GM23338 (cell line): ENCODE measurements around the gene FNIP2. TPM values are rescaled to one million over a fixed set of nuclear protein-coding genes. Genes with fewer than 3 reads are reported as not detected.

Experiments
- ATAC-seq: fragments of 200-7000 bp; cut with Tn5 transposase; 3 replicates; pipeline ENCODE4 v1.9.1; 2020
- DNase-seq: peaks from one replicate; pipeline ENCODE4 v3.0.0-alpha.2; 2015; ENCODE audit warnings: low spot score
- H2AFZ ChIP-seq: fragments of 200-600 bp; sonication (generic); 2 replicates; pipeline ENCODE4 v1.8.0; 2016; ENCODE audit warnings: antibody characterized with exemption, mild to moderate bottlenecking, moderate library complexity
- H3F3A ChIP-seq: fragments of 200-600 bp; sonication (generic); replicated peaks from 2 replicates; pipeline ENCODE4 v1.8.0; 2017; ENCODE audit warnings: antibody characterized with exemption, mixed run types, low read depth
- H3K27ac ChIP-seq: fragments of 200-600 bp; sonication (generic); 2 replicates; pipeline ENCODE4 v1.6.1; 2016; ENCODE audit warnings: low read depth
- H3K27me3 ChIP-seq: fragments of 200-600 bp; sonication (generic); 2 replicates; pipeline ENCODE4 v1.8.0; 2016; ENCODE audit warnings: mild to moderate bottlenecking, mixed run types, moderate library complexity; ENCODE audit not compliant: insufficient read depth
- H3K36me3 ChIP-seq: fragments of 200-600 bp; sonication (generic); 2 replicates; pipeline ENCODE4 v1.8.0; 2016; ENCODE audit warnings: mild to moderate bottlenecking; ENCODE audit not compliant: insufficient read depth
- H3K4me1 ChIP-seq: fragments of 200-600 bp; sonication (generic); 2 replicates; pipeline ENCODE4 v1.8.0; 2016; ENCODE audit warnings: mild to moderate bottlenecking, moderate library complexity; ENCODE audit not compliant: insufficient read depth
- H3K4me2 ChIP-seq: fragments of 200-600 bp; sonication (generic); 2 replicates; pipeline ENCODE4 v1.7.1; 2017; ENCODE audit warnings: mixed run types
- H3K4me3 ChIP-seq: fragments of 200-600 bp; sonication (generic); 2 replicates; pipeline ENCODE4 v1.6.1; 2016; ENCODE audit warnings: mixed run types
- H3K79me2 ChIP-seq: fragments of 200-600 bp; sonication (generic); replicated peaks from 2 replicates; pipeline ENCODE4 v1.8.0; 2017; ENCODE audit warnings: mild to moderate bottlenecking; ENCODE audit not compliant: insufficient read depth
- H3K9me2 ChIP-seq: fragments of 200-600 bp; sonication (generic); 2 replicates; pipeline ENCODE4 v1.8.0; 2017; ENCODE audit not compliant: insufficient read depth
- H4K20me1 ChIP-seq: fragments of 200-600 bp; sonication (generic); replicated peaks from 2 replicates; pipeline ENCODE4 v1.8.0; 2017; ENCODE audit warnings: mild to moderate bottlenecking; ENCODE audit not compliant: insufficient read depth
- H3K27ac Mint-ChIP-seq: 2 replicates; pipeline ENCODE4 v1.8.0; 2020; ENCODE audit warnings: inconsistent platforms, mild to moderate bottlenecking, moderate library complexity, mixed read lengths
- H3K27me3 Mint-ChIP-seq: 3 replicates; pipeline ENCODE4 v1.8.0; 2022; ENCODE audit warnings: low read depth, mild to moderate bottlenecking, moderate library complexity, mixed read lengths, inconsistent platforms; ENCODE audit not compliant: insufficient read depth, poor library complexity
- H3K36me3 Mint-ChIP-seq: 3 replicates; pipeline ENCODE4 v1.8.0; 2021; ENCODE audit warnings: low read depth, mild to moderate bottlenecking, inconsistent platforms, moderate library complexity, mixed read lengths
- H3K4me1 Mint-ChIP-seq: 3 replicates; pipeline ENCODE4 v1.8.0; 2020; ENCODE audit warnings: mild to moderate bottlenecking, inconsistent platforms, mixed read lengths
- H3K4me3 Mint-ChIP-seq: 3 replicates; pipeline ENCODE4 v1.8.0; 2021; ENCODE audit warnings: moderate library complexity, mild to moderate bottlenecking, inconsistent platforms, mixed read lengths
- H3K9me3 Mint-ChIP-seq: 3 replicates; pipeline ENCODE4 v1.8.0; 2020; ENCODE audit warnings: moderate library complexity, mild to moderate bottlenecking, inconsistent platforms, mixed read lengths
- CREB1 ChIP-seq: fragments of 250-450 bp; sonication (Bioruptor Pico); IDR thresholded peaks from 2 replicates; pipeline ENCODE4 v1.5.0; 2020; ENCODE audit warnings: low read depth, mild to moderate bottlenecking, moderate library complexity
- EZH2 ChIP-seq: fragments of 200-600 bp; sonication (generic); IDR thresholded peaks from one replicate; pipeline ENCODE4 v1.8.0; 2017; ENCODE audit warnings: antibody characterized with exemption, mild to moderate bottlenecking, low read depth; ENCODE audit not compliant: unreplicated experiment
- EZH2phosphoT487 ChIP-seq: fragments of 200-600 bp; sonication (generic); IDR thresholded peaks from one replicate; pipeline ENCODE4 v1.8.1; 2018; ENCODE audit warnings: antibody characterized with exemption; ENCODE audit not compliant: unreplicated experiment
- JUNB ChIP-seq: IDR thresholded peaks from one replicate; pipeline ENCODE4 v1.6.1; 2016; ENCODE audit warnings: antibody characterized with exemption; ENCODE audit not compliant: unreplicated experiment
- NANOG ChIP-seq: IDR thresholded peaks from 2 replicates; pipeline ENCODE4 v1.6.1; 2016; ENCODE audit warnings: antibody characterized with exemption, borderline replicate concordance
- POLR2AphosphoS5 ChIP-seq: IDR thresholded peaks from 2 replicates; pipeline ENCODE4 v1.6.1; 2016; ENCODE audit warnings: antibody characterized with exemption, low read depth
- STAT1 ChIP-seq: IDR thresholded peaks from one replicate; pipeline ENCODE4 v1.6.1; 2016; ENCODE audit warnings: antibody characterized with exemption; ENCODE audit not compliant: unreplicated experiment
- ZNF114 ChIP-seq: fragments of 250-450 bp; sonication (Bioruptor Pico); IDR thresholded peaks from 2 replicates; pipeline ENCODE4 v1.5.0; 2020; ENCODE audit warnings: mild to moderate bottlenecking, moderate library complexity
- ZNF331 ChIP-seq: fragments of 250-450 bp; sonication (Bioruptor Pico); IDR thresholded peaks from 2 replicates; pipeline ENCODE4 v1.5.0; 2020; ENCODE audit warnings: low read depth, mild to moderate bottlenecking, moderate library complexity
- ZNF462 ChIP-seq: fragments of 250-450 bp; sonication (Bioruptor Pico); IDR thresholded peaks from 2 replicates; pipeline ENCODE4 v1.5.0; 2020; ENCODE audit warnings: mild to moderate bottlenecking, moderate library complexity
- polyA plus RNA-seq: library from polyadenylated mRNA; unstranded; fragments of >200 nt; fragmentation: Nextera tagmentation; extraction: Ambion mirVana; gene quantifications from 2 replicates; pipeline ENCODE4 v1.2.1, GENCODE V29; 2016
- total RNA-seq: library from RNA; depleted of rRNA; stranded (reverse); fragments of >200 nt; shearing (Covaris generic); gene quantifications from 2 replicates; pipeline ENCODE4 v1.2.3, GENCODE V29; 2014
- TF ChIP-seq, protein P1 (sequence below): IDR thresholded peaks from 2 replicates; pipeline ENCODE4 v1.6.1; 2016; ENCODE audit warnings: antibody characterized with exemption
- TF ChIP-seq, protein P2 (sequence below): IDR thresholded peaks from one replicate; pipeline ENCODE4 v1.6.1; 2018; ENCODE audit warnings: antibody characterized with exemption; ENCODE audit not compliant: unreplicated experiment

The FNIP2 gene
- total and polyA plus RNA-seq, 2 experiments from 2014 or later, result 2.7 to 17.2 TPM

DNA sequence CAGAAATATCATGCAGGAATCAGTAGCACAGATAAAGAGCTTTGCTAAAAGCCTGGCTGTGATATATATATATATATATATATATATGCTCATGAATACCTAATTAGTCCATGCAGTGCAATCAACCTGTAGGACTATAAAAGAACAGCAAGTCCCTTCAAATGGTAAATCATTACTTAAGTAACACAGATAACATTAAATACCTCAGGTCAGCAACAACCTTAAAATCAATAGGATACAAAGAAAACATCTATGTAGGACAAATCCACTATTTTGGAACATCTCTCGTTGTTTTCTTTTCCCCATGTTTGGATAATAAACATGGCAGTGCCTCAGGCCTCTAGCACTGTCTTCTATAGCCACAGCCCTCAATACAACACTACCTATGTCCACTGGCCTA lies 106.6 kb downstream of the FNIP2 start:
- peaks cover 7% of the 10 kb centered on the region; the same call in 1 of the 2 replicates for H3K4me1 ChIP-seq
- no peak overlapping the region for H2AFZ ChIP-seq
- no peak overlapping the region for H3K4me2 ChIP-seq
- no peak overlapping the region for H3K27ac ChIP-seq
- no peaks in the 10 kb centered on the region for H3K9me2 ChIP-seq
- no peaks in the 10 kb centered on the region for H4K20me1 ChIP-seq
- H3K36me3 ChIP-seq, result no peaks in the 10 kb centered on the region
- Mint-ChIP-seq H3K27me3 (no peaks in the 10 kb centered on the region), H3K4me3 (no peak overlapping the region), H3K4me1 (peaks cover 13% of the 10 kb centered on the region), H3K36me3 (peaks cover 18% of the 10 kb centered on the region), H3K27ac (no peak overlapping the region), H3K9me3 (peaks cover 6% of the 10 kb centered on the region; the same call in 1 of the 3 replicates)
- TF ChIP-seq STAT1 (no peak), POLR2AphosphoS5 (no peak), EZH2 (no peak)
- H3K79me2 ChIP-seq, result no peaks in the 10 kb centered on the region
- no peak for DNase-seq
- no peaks in the 10 kb centered on the region for H3F3A ChIP-seq
- no peaks in the 10 kb centered on the region for H3K27me3 ChIP-seq
- ATAC-seq, result no peak
- no peak overlapping the region for H3K4me3 ChIP-seq

DNA sequence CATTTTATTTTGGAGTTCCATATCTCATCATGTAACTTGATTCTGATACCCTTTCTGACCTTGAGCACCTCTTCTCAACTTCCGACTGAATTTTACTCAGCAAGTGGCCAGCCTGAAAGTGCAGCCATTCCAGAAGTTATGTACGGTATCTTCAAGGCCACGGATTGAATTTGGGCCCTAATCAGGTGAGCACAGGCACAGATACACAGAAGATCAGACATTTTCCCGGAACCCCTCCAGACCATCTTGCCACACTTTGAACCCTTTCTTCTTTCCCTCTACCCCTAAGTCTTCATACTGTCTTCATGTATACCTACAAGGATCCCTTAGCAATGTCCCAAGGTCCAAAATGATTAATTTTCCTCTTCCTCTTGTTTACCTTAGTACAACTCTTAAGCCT lies 108.2 kb downstream of the FNIP2 start:
- H3K27me3 Mint-ChIP-seq, result no peaks in the 10 kb centered on the region
- no peaks in the 10 kb centered on the region for H4K20me1 ChIP-seq
- H3K9me2 ChIP-seq, result no peaks in the 10 kb centered on the region
- no peak overlapping the region for H3K4me3 ChIP-seq
- H3K27me3 ChIP-seq, result no peaks in the 10 kb centered on the region
- H3K4me2 ChIP-seq, result no peak overlapping the region
- no peak for ATAC-seq
- H3K36me3 Mint-ChIP-seq, result peaks cover 31% of the 10 kb centered on the region
- no peak overlapping the region for H3K27ac ChIP-seq
- peaks cover 5% of the 10 kb centered on the region; the same call in 2 of the 3 replicates for H3K4me1 Mint-ChIP-seq
- no peaks in the 10 kb centered on the region for H3K36me3 ChIP-seq
- peaks cover 12% of the 10 kb centered on the region; the same call in 2 of the 3 replicates for H3K9me3 Mint-ChIP-seq
- H3F3A ChIP-seq, result no peaks in the 10 kb centered on the region
- H3K4me1 ChIP-seq, result peaks cover 2% of the 10 kb centered on the region; the same call in 1 of the 2 replicates
- H2AFZ ChIP-seq, result no peak overlapping the region
- no peak overlapping the region for H3K4me3 Mint-ChIP-seq
- no peaks in the 10 kb centered on the region for H3K79me2 ChIP-seq
- H3K27ac Mint-ChIP-seq, result no peak overlapping the region; the same call in 1 of the 2 replicates
- DNase-seq, result no peak
- TF ChIP-seq JUNB (no peak), ZNF462 (no peak), EZH2phosphoT487 (no peak), CREB1 (CRISPR knock-in tag) (no peak), ZNF331 (CRISPR knock-in tag) (no peak), EZH2 (no peak), NANOG (no peak), ZNF114 (CRISPR knock-in tag) (no peak), POLR2AphosphoS5 (no peak), STAT1 (no peak)
- TF ChIP-seq, protein P1, sequence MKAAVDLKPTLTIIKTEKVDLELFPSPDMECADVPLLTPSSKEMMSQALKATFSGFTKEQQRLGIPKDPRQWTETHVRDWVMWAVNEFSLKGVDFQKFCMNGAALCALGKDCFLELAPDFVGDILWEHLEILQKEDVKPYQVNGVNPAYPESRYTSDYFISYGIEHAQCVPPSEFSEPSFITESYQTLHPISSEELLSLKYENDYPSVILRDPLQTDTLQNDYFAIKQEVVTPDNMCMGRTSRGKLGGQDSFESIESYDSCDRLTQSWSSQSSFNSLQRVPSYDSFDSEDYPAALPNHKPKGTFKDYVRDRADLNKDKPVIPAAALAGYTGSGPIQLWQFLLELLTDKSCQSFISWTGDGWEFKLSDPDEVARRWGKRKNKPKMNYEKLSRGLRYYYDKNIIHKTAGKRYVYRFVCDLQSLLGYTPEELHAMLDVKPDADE, result no peak
- TF ChIP-seq, protein P2, sequence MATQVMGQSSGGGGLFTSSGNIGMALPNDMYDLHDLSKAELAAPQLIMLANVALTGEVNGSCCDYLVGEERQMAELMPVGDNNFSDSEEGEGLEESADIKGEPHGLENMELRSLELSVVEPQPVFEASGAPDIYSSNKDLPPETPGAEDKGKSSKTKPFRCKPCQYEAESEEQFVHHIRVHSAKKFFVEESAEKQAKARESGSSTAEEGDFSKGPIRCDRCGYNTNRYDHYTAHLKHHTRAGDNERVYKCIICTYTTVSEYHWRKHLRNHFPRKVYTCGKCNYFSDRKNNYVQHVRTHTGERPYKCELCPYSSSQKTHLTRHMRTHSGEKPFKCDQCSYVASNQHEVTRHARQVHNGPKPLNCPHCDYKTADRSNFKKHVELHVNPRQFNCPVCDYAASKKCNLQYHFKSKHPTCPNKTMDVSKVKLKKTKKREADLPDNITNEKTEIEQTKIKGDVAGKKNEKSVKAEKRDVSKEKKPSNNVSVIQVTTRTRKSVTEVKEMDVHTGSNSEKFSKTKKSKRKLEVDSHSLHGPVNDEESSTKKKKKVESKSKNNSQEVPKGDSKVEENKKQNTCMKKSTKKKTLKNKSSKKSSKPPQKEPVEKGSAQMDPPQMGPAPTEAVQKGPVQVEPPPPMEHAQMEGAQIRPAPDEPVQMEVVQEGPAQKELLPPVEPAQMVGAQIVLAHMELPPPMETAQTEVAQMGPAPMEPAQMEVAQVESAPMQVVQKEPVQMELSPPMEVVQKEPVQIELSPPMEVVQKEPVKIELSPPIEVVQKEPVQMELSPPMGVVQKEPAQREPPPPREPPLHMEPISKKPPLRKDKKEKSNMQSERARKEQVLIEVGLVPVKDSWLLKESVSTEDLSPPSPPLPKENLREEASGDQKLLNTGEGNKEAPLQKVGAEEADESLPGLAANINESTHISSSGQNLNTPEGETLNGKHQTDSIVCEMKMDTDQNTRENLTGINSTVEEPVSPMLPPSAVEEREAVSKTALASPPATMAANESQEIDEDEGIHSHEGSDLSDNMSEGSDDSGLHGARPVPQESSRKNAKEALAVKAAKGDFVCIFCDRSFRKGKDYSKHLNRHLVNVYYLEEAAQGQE, result no peak
